Midbrain (tissue), 1 donor: ENCODE results near the gene ZNF593.

Experiments used
- DNase-seq: peaks from one replicate; lab custom pipeline; 2025; lab: John Stamatoyannopoulos, UW

The ZNF593 gene

GRCh38 chr1:26169198-26169554 is 532 bp upstream of the ZNF593 start:
- peak; percentile 45 for DNase-seq

- DNase-seq: no peak
These were observed 739 bp downstream of the ZNF593 start for GRCh38 chr1:26170472-26170821.

GRCh38 chr1:26171084-26172072 is 1.7 kb downstream of the ZNF593 start, which contains the start of gene ZNF593OS:
TSS of gene ZNF593OS (minus strand) at chr1:26171832. CDS start at chr1:26171661, 171 bp downstream.
- no peak for DNase-seq

GRCh38 chr1:26175346-26175745 is 5.6 kb downstream of the ZNF593 start:
- DNase-seq: no peak

GRCh38 chr1:26177182-26177684 is 7.5 kb downstream of the ZNF593 start, which contains the start of gene CNKSR1:
TSS of gene CNKSR1 (plus strand) at chr1:26177491. CDS start at chr1:26177548, 57 bp downstream.
- DNase-seq: no peak

- DNase-seq: no peak
These were observed 10.3 kb downstream of the ZNF593 start for GRCh38 chr1:26180010-26180506.

GRCh38 chr1:26181586-26182382 is 12.1 kb downstream of the ZNF593 start:
- no peak for DNase-seq

- DNase-seq: no peak
These were observed 12.6 kb downstream of the ZNF593 start for GRCh38 chr1:26182383-26182696.

GRCh38 chr1:26184086-26184485 is 14.4 kb downstream of the ZNF593 start:
- no peak for DNase-seq

- no peak for DNase-seq
These were observed 15.2 kb downstream of the ZNF593 start for GRCh38 chr1:26184883-26185282.

GRCh38 chr1:26187882-26188281 is 18.2 kb downstream of the ZNF593 start:
- no peak for DNase-seq

- no peak for DNase-seq
These were observed 18.8 kb downstream of the ZNF593 start for GRCh38 chr1:26188477-26188876.

GRCh38 chr1:26189331-26189730 is 19.6 kb downstream of the ZNF593 start:
- no peak for DNase-seq

GRCh38 chr1:26189751-26190275 is 20.1 kb downstream of the ZNF593 start:
- DNase-seq: no peak

- no peak for DNase-seq
These were observed 20.8 kb downstream of the ZNF593 start, which contains the start of gene CATSPER4 for GRCh38 chr1:26190373-26190987. TSS of gene CATSPER4 (plus strand) at chr1:26190602. CDS start at chr1:26190628, 26 bp downstream.

- DNase-seq: no peak
These were observed 22.0 kb downstream of the ZNF593 start for GRCh38 chr1:26191739-26192138.

GRCh38 chr1:26195805-26196204 is 26.1 kb downstream of the ZNF593 start:
- DNase-seq: no peak

GRCh38 chr1:26197301-26197700 is 27.6 kb downstream of the ZNF593 start:
- no peak for DNase-seq

GRCh38 chr1:26197813-26198212 is 28.1 kb downstream of the ZNF593 start:
- DNase-seq: no peak

- DNase-seq: no peak
These were observed 30.7 kb downstream of the ZNF593 start for GRCh38 chr1:26200413-26200812.

- DNase-seq: no peak
These were observed 34.1 kb downstream of the ZNF593 start for GRCh38 chr1:26203642-26204318.
